Measurements from ENCODE around the gene SEMA4G.
A peak's percentile ranks its signal among the peaks of the same experiment; 100 is the strongest.

Gene SEMA4G

GRCh38 chr10:100969187-100970075 is at the start of gene SEMA4G:
TSS of gene SEMA4G (plus strand) at chr10:100969504. CDS start at chr10:100972913, 3,409 bp downstream.
- H3K4me3 ChIP-seq (ENCODE audit: low read depth, low read length): peak within 1 kb of the TSS; percentile 57
- peaks cover 10% of the 10 kb centered on the region for H3K4me1 ChIP-seq
- no peaks in the 10 kb centered on the region for H3K36me3 ChIP-seq (ENCODE audit: control insufficient read depth, insufficient read depth, low read length)
- no peak within 1 kb of the TSS for H3K27ac ChIP-seq
- TF ChIP-seq CTCF (IDR thresholded peaks at IDR 0.05): peak; percentile 57
- H3K27me3 ChIP-seq (ENCODE audit: control insufficient read depth, insufficient read depth, low read length): no peaks in the 10 kb centered on the region
- peak within 1 kb of the TSS; percentile 86 for H3K4me2 ChIP-seq (ENCODE audit: low read length)
- no peak within 1 kb of the TSS for H3K9ac ChIP-seq
- H3K9me3 ChIP-seq (ENCODE audit: control insufficient read depth, low read length): no peaks in the 10 kb centered on the region
- H2AFZ ChIP-seq: peak within 1 kb of the TSS; percentile 90
- no peaks in the 10 kb centered on the region for H3K79me2 ChIP-seq

- H3K36me3 ChIP-seq (ENCODE audit: control insufficient read depth, insufficient read depth, low read length): no peaks in the 10 kb centered on the region
- no peak overlapping the region for H3K27ac ChIP-seq
- no peak overlapping the region for H3K4me2 ChIP-seq (ENCODE audit: low read length)
- H3K9ac ChIP-seq: no peak overlapping the region
- H3K79me2 ChIP-seq: no peaks in the 10 kb centered on the region
- no peaks in the 10 kb centered on the region for H3K27me3 ChIP-seq (ENCODE audit: control insufficient read depth, insufficient read depth, low read length)
- no peak overlapping the region for H2AFZ ChIP-seq
- TF ChIP-seq CTCF (IDR thresholded peaks at IDR 0.05): no peak
- H3K4me3 ChIP-seq (ENCODE audit: low read depth, low read length): no peak overlapping the region
- no peaks in the 10 kb centered on the region for H3K9me3 ChIP-seq (ENCODE audit: control insufficient read depth, low read length)
- no peaks in the 10 kb centered on the region for H3K4me1 ChIP-seq
Observed at GRCh38 chr10:100923580-100923979, 45.7 kb upstream of the SEMA4G start.

- Histone ChIP-seq H3K36me3 (ENCODE audit: control insufficient read depth, insufficient read depth, low read length) (no peaks in the 10 kb centered on the region), H3K4me3 (ENCODE audit: low read depth, low read length) (no peak overlapping the region), H3K27me3 (ENCODE audit: control insufficient read depth, insufficient read depth, low read length) (no peaks in the 10 kb centered on the region), H3K79me2 (no peaks in the 10 kb centered on the region), H2AFZ (no peak overlapping the region), H3K4me1 (no peaks in the 10 kb centered on the region), H3K9ac (no peak overlapping the region), H3K27ac (no peak overlapping the region), H3K9me3 (ENCODE audit: control insufficient read depth, low read length) (no peaks in the 10 kb centered on the region), H3K4me2 (ENCODE audit: low read length) (no peak overlapping the region)
- TF ChIP-seq CTCF (IDR thresholded peaks at IDR 0.05): no peak
Observed at GRCh38 chr10:100927266-100927665, 42.0 kb upstream of the SEMA4G start.

GRCh38 chr10:100928039-100928438 is 41.3 kb upstream of the SEMA4G start:
- H3K4me1 ChIP-seq: no peaks in the 10 kb centered on the region
- no peak overlapping the region for H2AFZ ChIP-seq
- TF ChIP-seq CTCF (IDR thresholded peaks at IDR 0.05): no peak
- no peak overlapping the region for H3K4me2 ChIP-seq (ENCODE audit: low read length)
- no peak overlapping the region for H3K27ac ChIP-seq
- no peak overlapping the region for H3K4me3 ChIP-seq (ENCODE audit: low read depth, low read length)
- H3K9ac ChIP-seq: no peak overlapping the region
- H3K27me3 ChIP-seq (ENCODE audit: control insufficient read depth, insufficient read depth, low read length): no peaks in the 10 kb centered on the region
- no peaks in the 10 kb centered on the region for H3K36me3 ChIP-seq (ENCODE audit: control insufficient read depth, insufficient read depth, low read length)
- no peaks in the 10 kb centered on the region for H3K79me2 ChIP-seq
- H3K9me3 ChIP-seq (ENCODE audit: control insufficient read depth, low read length): no peaks in the 10 kb centered on the region

- H3K4me2 ChIP-seq (ENCODE audit: low read length): no peak overlapping the region
- H3K27me3 ChIP-seq (ENCODE audit: control insufficient read depth, insufficient read depth, low read length): no peaks in the 10 kb centered on the region
- no peaks in the 10 kb centered on the region for H3K79me2 ChIP-seq
- H3K4me3 ChIP-seq (ENCODE audit: low read depth, low read length): no peak overlapping the region
- H3K36me3 ChIP-seq (ENCODE audit: control insufficient read depth, insufficient read depth, low read length): no peaks in the 10 kb centered on the region
- H2AFZ ChIP-seq: no peak overlapping the region
- no peak overlapping the region for H3K9ac ChIP-seq
- no peaks in the 10 kb centered on the region for H3K4me1 ChIP-seq
- H3K9me3 ChIP-seq (ENCODE audit: control insufficient read depth, low read length): no peaks in the 10 kb centered on the region
- H3K27ac ChIP-seq: no peak overlapping the region
- TF ChIP-seq CTCF (IDR thresholded peaks at IDR 0.05): no peak
Observed at GRCh38 chr10:100930368-100930767, 38.9 kb upstream of the SEMA4G start.

Measured in parathyroid adenoma (tissue), 2 donors.